CD4-positive, alpha-beta T cell treated with Interleukin-6 for 4 hours (primary cell): Measurements from ENCODE around the gene KCNH1.

Experiments used
- DNase-seq: peaks from one replicate; pipeline ENCODE4 v3.0.0-alpha.2; 2020; ENCODE audit warnings: mixed read lengths

KCNH1 gene

GRCh38 chr1:210629276-210629675 lies 504.7 kb downstream of the KCNH1 start:
- no peak for DNase-seq

- no peak for DNase-seq
Measured at GRCh38 chr1:210627755-210628154, 506.2 kb downstream of the KCNH1 start.
